Measurements from ENCODE around the gene RAX. TPM values are rescaled to one million over a fixed set of nuclear protein-coding genes. Genes with fewer than 3 reads are reported as not detected.

Gene RAX
- total and polyA plus RNA-seq, 2 of the 4 experiments (the other 2 are of a cell fraction) = not detected

DNA sequence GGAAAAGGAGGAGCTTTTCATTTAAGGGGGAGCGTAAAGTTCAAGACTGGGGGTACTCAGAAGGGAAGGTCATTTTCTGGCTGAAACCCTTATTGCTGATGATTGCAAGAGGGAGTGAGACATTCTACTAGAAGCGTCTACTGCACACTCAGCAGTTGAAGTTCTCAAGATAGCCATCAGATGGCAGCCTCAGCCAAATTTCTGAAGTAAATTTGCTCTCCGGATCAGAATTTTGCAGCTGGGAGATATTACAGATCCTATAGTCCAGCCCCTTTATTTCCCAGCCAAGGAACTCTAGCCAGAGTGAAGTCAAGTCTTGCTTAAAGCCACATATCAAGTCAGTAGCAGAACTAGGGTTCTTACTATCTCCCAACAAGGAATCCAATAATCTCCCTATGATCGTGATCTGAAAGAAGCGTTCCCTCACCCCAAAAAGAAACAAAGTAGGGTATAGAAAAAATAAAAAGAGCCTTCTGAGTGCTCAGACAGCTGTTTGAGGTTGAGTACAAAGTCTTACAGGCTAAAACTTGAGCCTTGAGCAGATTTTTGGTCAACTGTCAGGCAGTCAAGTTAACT, 24.0 kb downstream of the RAX start:
- no peak overlapping the region for H2BK20ac ChIP-seq (ENCODE audit: low read depth, low read length)
- H3K4me3 ChIP-seq (ENCODE audit: insufficient read depth, low read depth, low read length) = no peak overlapping the region
- no peak overlapping the region for H2AFZ ChIP-seq (replicated peaks; ENCODE audit: low read length, poor library complexity)
- no peak overlapping the region for H2BK5ac ChIP-seq (ENCODE audit: low read depth, low read length, poor library complexity, severe bottlenecking)
- no peaks in the 10 kb centered on the region for H3K79me1 ChIP-seq (ENCODE audit: low read depth in 1 of 2, low read length in 2 of 2)
- no peak overlapping the region for H2BK15ac ChIP-seq (ENCODE audit: low read depth, low read length)
- dilution Hi-C loops (cut with HindIII; ENCODE audit: low sequenced_read_pairs, unreplicated experiment) (no loop called here), intact Hi-C loops (cut with micrococcal nuclease) (loop anchor here (1.0 to 10.0 kb wide), 4 partner anchors 59 to 574 kb away; no protein-coding TSS in a partner anchor), in situ Hi-C loops (cut with MboI; ENCODE audit: low sequenced_read_pairs) (no loop called here)
- H3K9ac ChIP-seq (ENCODE audit: low read depth, low read length) = no peak overlapping the region
- WGBS, 2 experiments (ENCODE audit: extremely low coverage in 2 of 2, insufficient read length in 1 of 2) = 0% methylated on average over 2 of the region's 5 CpGs; no CpG with 5 or more reads in 1 of the 2 experiments
- no peaks in the 10 kb centered on the region for H3K4me1 ChIP-seq (ENCODE audit: control insufficient read depth, insufficient read depth, low read length)
- H4K5ac ChIP-seq (ENCODE audit: low read depth, low read length) = no peak overlapping the region
- CTCF ChIA-PET = interaction anchor here (0.6 to 3.5 kb wide), 14 partner anchors 9 to 534 kb away, joined by 3 to 40 read pairs (median 3); no protein-coding TSS in a partner anchor
- no peak overlapping the region for H3K18ac ChIP-seq (ENCODE audit: low read depth, low read length)
- no peak overlapping the region for H3K4me2 ChIP-seq (ENCODE audit: low read depth, low read length)
- no peak overlapping the region for H2AK9ac ChIP-seq (replicated peaks; ENCODE audit: low read depth, low read length, poor library complexity)
- no peaks in the 10 kb centered on the region for H3K9me3 ChIP-seq (ENCODE audit: control insufficient read depth, insufficient read depth, low read length)
- H2BK120ac ChIP-seq (ENCODE audit: low read depth, low read length) = no peak overlapping the region
- no peak overlapping the region for H3K56ac ChIP-seq (ENCODE audit: extremely low read depth, insufficient read depth, low read length)
- DNase-seq (peak; percentile 80), ATAC-seq (ENCODE audit: low read depth) (peak; percentile 98)
- TF ChIP-seq SMC3 (IDR thresholded peaks at IDR 0.05; ENCODE audit: low read depth, low read length) = peak; percentile 66
- TF ChIP-seq MXI1 (IDR thresholded peaks at IDR 0.05; ENCODE audit: borderline replicate concordance, low read depth, low read length) = no peak
- TF ChIP-seq, protein P1, sequence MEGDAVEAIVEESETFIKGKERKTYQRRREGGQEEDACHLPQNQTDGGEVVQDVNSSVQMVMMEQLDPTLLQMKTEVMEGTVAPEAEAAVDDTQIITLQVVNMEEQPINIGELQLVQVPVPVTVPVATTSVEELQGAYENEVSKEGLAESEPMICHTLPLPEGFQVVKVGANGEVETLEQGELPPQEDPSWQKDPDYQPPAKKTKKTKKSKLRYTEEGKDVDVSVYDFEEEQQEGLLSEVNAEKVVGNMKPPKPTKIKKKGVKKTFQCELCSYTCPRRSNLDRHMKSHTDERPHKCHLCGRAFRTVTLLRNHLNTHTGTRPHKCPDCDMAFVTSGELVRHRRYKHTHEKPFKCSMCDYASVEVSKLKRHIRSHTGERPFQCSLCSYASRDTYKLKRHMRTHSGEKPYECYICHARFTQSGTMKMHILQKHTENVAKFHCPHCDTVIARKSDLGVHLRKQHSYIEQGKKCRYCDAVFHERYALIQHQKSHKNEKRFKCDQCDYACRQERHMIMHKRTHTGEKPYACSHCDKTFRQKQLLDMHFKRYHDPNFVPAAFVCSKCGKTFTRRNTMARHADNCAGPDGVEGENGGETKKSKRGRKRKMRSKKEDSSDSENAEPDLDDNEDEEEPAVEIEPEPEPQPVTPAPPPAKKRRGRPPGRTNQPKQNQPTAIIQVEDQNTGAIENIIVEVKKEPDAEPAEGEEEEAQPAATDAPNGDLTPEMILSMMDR (conservative IDR thresholded peaks at IDR 0.05; ENCODE audit: low read depth, low read length) = peak; percentile 77
- TF ChIP-seq, protein P2, sequence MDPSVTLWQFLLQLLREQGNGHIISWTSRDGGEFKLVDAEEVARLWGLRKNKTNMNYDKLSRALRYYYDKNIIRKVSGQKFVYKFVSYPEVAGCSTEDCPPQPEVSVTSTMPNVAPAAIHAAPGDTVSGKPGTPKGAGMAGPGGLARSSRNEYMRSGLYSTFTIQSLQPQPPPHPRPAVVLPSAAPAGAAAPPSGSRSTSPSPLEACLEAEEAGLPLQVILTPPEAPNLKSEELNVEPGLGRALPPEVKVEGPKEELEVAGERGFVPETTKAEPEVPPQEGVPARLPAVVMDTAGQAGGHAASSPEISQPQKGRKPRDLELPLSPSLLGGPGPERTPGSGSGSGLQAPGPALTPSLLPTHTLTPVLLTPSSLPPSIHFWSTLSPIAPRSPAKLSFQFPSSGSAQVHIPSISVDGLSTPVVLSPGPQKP (IDR thresholded peaks at IDR 0.05; ENCODE audit: borderline replicate concordance, low read depth, low read length) = no peak
- TF ChIP-seq MAFK (IDR thresholded peaks at IDR 0.05; ENCODE audit: low read depth, low read length) = peak; percentile 60; the same call in 1 of the 2 replicates
- TF ChIP-seq RCOR1 (IDR thresholded peaks at IDR 0.05; ENCODE audit: insufficient replicate concordance, low read length) = no peak
- peak; percentile 71 for TF ChIP-seq RAD21 (IDR thresholded peaks at IDR 0.05; ENCODE audit: low read length)
- H3K27ac ChIP-seq (ENCODE audit: insufficient read depth, low read length) = no peak overlapping the region
- no peak overlapping the region for H3K14ac ChIP-seq (replicated peaks; ENCODE audit: low read depth, low read length)
- H3K27me3 ChIP-seq (ENCODE audit: control insufficient read depth, insufficient read depth, low read length) = peaks cover 20% of the 10 kb centered on the region
- H3K9me1 ChIP-seq (ENCODE audit: insufficient read depth, low read length) = no peaks in the 10 kb centered on the region
- H3K36me3 ChIP-seq (ENCODE audit: control insufficient read depth, insufficient read depth, low read length) = no peaks in the 10 kb centered on the region
- BruUV-seq (replicated peaks) = no TSS peak
- no peak overlapping the region for H4K8ac ChIP-seq (ENCODE audit: low read depth in 2 of 2, low read length in 2 of 2)
- H2AK5ac ChIP-seq (ENCODE audit: low read depth, low read length) = no peak overlapping the region
- H3K4ac ChIP-seq (ENCODE audit: low read depth, low read length) = no peak overlapping the region
- POLR2A ChIA-PET (ENCODE audit: unreplicated experiment) = no interaction called here
- H4K20me1 ChIP-seq (ENCODE audit: insufficient read depth, low read length) = no peaks in the 10 kb centered on the region
- no peak overlapping the region for H4K91ac ChIP-seq (ENCODE audit: insufficient read depth, low read depth, low read length)
- no peak overlapping the region for H3K23ac ChIP-seq (ENCODE audit: low read depth, low read length)

Measured in IMR-90 (cell line).